ENCODE data around the gene ARID1B.

Gene ARID1B

GRCh38 chr6:156902782-156903181 lies 125.6 kb downstream of the ARID1B start:
- H3K4me3 ChIP-seq (ENCODE audit: control insufficient read depth, low read depth, low read length) = no peak overlapping the region
- TF ChIP-seq, protein P1, sequence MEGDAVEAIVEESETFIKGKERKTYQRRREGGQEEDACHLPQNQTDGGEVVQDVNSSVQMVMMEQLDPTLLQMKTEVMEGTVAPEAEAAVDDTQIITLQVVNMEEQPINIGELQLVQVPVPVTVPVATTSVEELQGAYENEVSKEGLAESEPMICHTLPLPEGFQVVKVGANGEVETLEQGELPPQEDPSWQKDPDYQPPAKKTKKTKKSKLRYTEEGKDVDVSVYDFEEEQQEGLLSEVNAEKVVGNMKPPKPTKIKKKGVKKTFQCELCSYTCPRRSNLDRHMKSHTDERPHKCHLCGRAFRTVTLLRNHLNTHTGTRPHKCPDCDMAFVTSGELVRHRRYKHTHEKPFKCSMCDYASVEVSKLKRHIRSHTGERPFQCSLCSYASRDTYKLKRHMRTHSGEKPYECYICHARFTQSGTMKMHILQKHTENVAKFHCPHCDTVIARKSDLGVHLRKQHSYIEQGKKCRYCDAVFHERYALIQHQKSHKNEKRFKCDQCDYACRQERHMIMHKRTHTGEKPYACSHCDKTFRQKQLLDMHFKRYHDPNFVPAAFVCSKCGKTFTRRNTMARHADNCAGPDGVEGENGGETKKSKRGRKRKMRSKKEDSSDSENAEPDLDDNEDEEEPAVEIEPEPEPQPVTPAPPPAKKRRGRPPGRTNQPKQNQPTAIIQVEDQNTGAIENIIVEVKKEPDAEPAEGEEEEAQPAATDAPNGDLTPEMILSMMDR (IDR thresholded peaks at IDR 0.05; ENCODE audit: control insufficient read depth, insufficient read depth, low read depth, low read length, missing control alignments) = no peak
- DNase-seq (ENCODE audit: low read depth) = no peak

DNA sequence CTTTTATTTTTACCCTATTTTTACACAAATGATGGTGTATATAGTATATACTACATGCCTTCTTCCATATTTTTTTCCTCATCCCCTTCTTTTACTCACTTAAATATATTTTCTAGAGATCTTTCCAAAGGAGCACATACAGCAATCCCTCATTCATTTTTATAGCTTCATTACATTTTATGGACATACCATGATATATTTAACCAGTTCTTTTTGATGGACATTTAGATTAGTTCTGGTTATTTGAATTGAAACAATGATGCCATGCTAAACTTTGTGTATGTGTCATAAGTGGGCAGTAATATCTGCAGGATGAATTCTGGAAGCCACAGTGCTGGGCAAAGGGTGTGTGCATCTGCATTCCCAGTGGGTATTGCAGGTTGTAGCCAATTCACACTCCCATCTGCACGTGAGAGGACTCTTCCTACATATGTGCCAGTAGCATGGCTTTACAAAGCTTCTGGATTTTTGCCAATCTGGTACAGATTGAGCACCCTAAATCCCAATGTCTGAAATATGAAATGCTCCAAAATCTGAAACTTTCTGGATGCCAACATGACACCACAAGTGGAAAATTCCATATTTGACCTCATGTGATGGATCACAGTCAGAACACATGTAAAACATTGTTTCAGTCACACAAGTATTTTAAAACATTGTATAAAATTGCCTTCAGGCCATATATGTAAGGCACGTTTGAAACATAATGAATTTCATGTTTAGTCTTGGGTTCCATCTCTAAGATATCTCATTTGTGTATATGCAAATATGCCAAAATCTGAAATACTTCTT lies 127.2 kb downstream of the ARID1B start:
- TF ChIP-seq, protein P1 (IDR thresholded peaks at IDR 0.05; ENCODE audit: control insufficient read depth, insufficient read depth, low read depth, low read length, missing control alignments) = no peak
- no peak for DNase-seq (ENCODE audit: low read depth)
- no peak overlapping the region for H3K4me3 ChIP-seq (ENCODE audit: control insufficient read depth, low read depth, low read length)

GRCh38 chr6:156905801-156906200 lies 128.6 kb downstream of the ARID1B start:
- TF ChIP-seq, protein P1 (IDR thresholded peaks at IDR 0.05; ENCODE audit: control insufficient read depth, insufficient read depth, low read depth, low read length, missing control alignments) = no peak
- DNase-seq (ENCODE audit: low read depth) = no peak
- no peak overlapping the region for H3K4me3 ChIP-seq (ENCODE audit: control insufficient read depth, low read depth, low read length)

- TF ChIP-seq, protein P1 (IDR thresholded peaks at IDR 0.05; ENCODE audit: control insufficient read depth, insufficient read depth, low read depth, low read length, missing control alignments) = no peak
- DNase-seq (ENCODE audit: low read depth) = no peak
- H3K4me3 ChIP-seq (ENCODE audit: control insufficient read depth, low read depth, low read length) = no peak overlapping the region
Measured at GRCh38 chr6:156906451-156906850, 129.3 kb downstream of the ARID1B start.

GRCh38 chr6:156909212-156910010 lies 132.2 kb downstream of the ARID1B start:
- TF ChIP-seq, protein P1 (IDR thresholded peaks at IDR 0.05; ENCODE audit: control insufficient read depth, insufficient read depth, low read depth, low read length, missing control alignments) = no peak
- no peak for DNase-seq (ENCODE audit: low read depth)
- no peak overlapping the region for H3K4me3 ChIP-seq (ENCODE audit: control insufficient read depth, low read depth, low read length)

- TF ChIP-seq, protein P1 (IDR thresholded peaks at IDR 0.05; ENCODE audit: control insufficient read depth, insufficient read depth, low read depth, low read length, missing control alignments) = no peak
- DNase-seq (ENCODE audit: low read depth) = no peak
- no peak overlapping the region for H3K4me3 ChIP-seq (ENCODE audit: control insufficient read depth, low read depth, low read length)
Measured at GRCh38 chr6:156910011-156910334, 132.8 kb downstream of the ARID1B start.
